H1 (cell line): ENCODE measurements around the gene FNIP2. TPM values are rescaled to one million over a fixed set of nuclear protein-coding genes. Genes with fewer than 3 reads are reported as not detected.

Source experiments
- GABPA ChIP-seq: IDR thresholded peaks from 2 replicates; pipeline ENCODE4 v1.6.1; 2011; ENCODE audit warnings: mild to moderate bottlenecking, low read length, moderate library complexity, borderline replicate concordance; ENCODE audit not compliant: insufficient read depth
- GTF2F1 ChIP-seq: IDR thresholded peaks from 2 replicates; pipeline ENCODE4 v1.6.1; 2012; ENCODE audit warnings: low read depth, low read length, improper control_type of control experiment, borderline replicate concordance
- NRF1 ChIP-seq: IDR thresholded peaks from 2 replicates; pipeline ENCODE4 v1.6.1; 2011; ENCODE audit warnings: mild to moderate bottlenecking, low read depth, low read length, improper control_type of control experiment
- PHF8 ChIP-seq: fragments of 200-600 bp; sonication (generic); conservative IDR thresholded peaks from 2 replicates; pipeline ENCODE4 v1.7.1; 2012; ENCODE audit warnings: low read depth, mild to moderate bottlenecking, inconsistent platforms, low read length, moderate library complexity
- RAD21 ChIP-seq, 2 experiments: IDR thresholded peaks in 1 of 2; conservative IDR thresholded peaks in 1 of 2; 2 replicates each; pipeline ENCODE4 v1.6.1; 2011; ENCODE audit warnings: low read depth in 2 of 2, low read length in 2 of 2, improper control_type of control experiment in 1 of 2, inconsistent platforms in 1 of 2, mild to moderate bottlenecking in 1 of 2, moderate library complexity in 1 of 2
- SIX5 ChIP-seq: IDR thresholded peaks from 2 replicates; pipeline ENCODE4 v1.6.1; 2011; ENCODE audit warnings: mild to moderate bottlenecking, low read depth, low read length
- TAF7 ChIP-seq: optimal IDR thresholded peaks from 2 replicates; pipeline ENCODE3; 2011; ENCODE audit warnings: low read depth, mild to moderate bottlenecking, inconsistent platforms, low read length, moderate library complexity, borderline replicate concordance
- TEAD4 ChIP-seq: IDR thresholded peaks from 2 replicates; pipeline ENCODE4 v1.6.1; 2012; ENCODE audit warnings: low read depth, low read length, inconsistent platforms, mixed read lengths
- polyA plus RNA-seq, 7 experiments: library from polyadenylated mRNA; depleted of rRNA in 3 of 7; stranded (reverse) in 5 of 7; unstranded in 2 of 7; fragments of >200 nt in 5 of 7; fragments of 200-250 nt in 2 of 7; gene quantifications; 1 replicate in 5 of 7; 2 replicates in 1 of 7; 4 replicates in 1 of 7; pipeline versions ENCODE4 v1.2.1 to v1.2.3, GENCODE V29; 2011 to 2013; ENCODE audit warnings: missing spikeins in 2 of 7, mixed read lengths in 2 of 7
- total RNA-seq: library from RNA; stranded (reverse); fragmentation: NEBNext Ultra II Directional; extraction: Animal tissue kit (Norgen Biotek cat#: 25700); gene quantifications from 2 replicates; pipeline ENCODE4 v1.2.1, GENCODE V29; 2021
- TF ChIP-seq, protein P1 (sequence below): fragments of 300-600 bp; sonication (generic); IDR thresholded peaks from 2 replicates; pipeline ENCODE4 v1.7.1; 2012; ENCODE audit warnings: low read length, moderate library complexity, mild to moderate bottlenecking, inconsistent platforms; ENCODE audit not compliant: insufficient replicate concordance

The FNIP2 gene
- total and polyA plus RNA-seq, 2 of the 8 experiments (the other 6 are each of a cell fraction or from before 2014, with no cell fraction given): 4.0 to 13.0 TPM

DNA sequence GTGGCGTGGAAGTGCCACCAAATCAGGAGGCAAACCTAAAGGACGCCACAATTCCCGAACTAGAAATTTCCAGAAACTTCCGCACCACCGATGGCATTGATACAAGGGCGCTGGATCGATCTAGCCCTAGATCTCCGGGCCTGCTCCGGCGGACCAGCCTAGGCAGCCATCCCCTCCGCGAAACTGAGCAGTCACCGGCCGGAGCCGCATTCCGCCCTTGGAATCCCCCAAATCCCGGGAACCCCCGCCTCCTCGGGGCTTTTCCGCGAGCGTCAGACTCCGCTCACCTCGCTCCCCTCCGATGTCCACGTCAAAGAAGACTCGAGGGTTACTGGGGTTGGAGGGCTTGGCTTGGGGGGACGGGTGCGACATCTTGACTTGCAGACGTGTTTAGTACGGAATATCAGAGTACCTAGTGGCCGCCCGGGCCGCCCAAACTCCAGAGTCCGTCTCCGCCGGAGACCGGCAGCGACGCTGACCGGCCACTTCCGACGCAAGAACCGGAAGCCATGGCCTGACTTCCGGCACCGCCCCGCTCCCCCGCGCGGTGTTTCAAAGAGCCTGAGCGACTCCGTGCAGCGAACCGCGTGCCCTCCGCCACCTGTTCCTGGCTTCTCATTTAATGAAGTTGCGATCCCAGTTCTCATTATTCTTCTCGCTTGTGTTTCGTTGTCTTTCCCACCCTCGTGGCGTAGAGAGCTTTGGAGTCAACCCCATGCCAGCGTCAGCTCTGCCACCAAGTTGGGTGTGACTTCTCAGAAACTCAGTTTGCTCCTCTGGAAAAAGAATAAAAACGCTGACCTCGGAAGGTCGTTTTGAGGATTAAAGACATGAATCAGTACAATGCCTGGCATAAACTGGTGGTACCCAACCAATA lies 45.7 kb upstream of the FNIP2 start, which contains the start of gene PPID (continued):
- TF ChIP-seq, protein P1, sequence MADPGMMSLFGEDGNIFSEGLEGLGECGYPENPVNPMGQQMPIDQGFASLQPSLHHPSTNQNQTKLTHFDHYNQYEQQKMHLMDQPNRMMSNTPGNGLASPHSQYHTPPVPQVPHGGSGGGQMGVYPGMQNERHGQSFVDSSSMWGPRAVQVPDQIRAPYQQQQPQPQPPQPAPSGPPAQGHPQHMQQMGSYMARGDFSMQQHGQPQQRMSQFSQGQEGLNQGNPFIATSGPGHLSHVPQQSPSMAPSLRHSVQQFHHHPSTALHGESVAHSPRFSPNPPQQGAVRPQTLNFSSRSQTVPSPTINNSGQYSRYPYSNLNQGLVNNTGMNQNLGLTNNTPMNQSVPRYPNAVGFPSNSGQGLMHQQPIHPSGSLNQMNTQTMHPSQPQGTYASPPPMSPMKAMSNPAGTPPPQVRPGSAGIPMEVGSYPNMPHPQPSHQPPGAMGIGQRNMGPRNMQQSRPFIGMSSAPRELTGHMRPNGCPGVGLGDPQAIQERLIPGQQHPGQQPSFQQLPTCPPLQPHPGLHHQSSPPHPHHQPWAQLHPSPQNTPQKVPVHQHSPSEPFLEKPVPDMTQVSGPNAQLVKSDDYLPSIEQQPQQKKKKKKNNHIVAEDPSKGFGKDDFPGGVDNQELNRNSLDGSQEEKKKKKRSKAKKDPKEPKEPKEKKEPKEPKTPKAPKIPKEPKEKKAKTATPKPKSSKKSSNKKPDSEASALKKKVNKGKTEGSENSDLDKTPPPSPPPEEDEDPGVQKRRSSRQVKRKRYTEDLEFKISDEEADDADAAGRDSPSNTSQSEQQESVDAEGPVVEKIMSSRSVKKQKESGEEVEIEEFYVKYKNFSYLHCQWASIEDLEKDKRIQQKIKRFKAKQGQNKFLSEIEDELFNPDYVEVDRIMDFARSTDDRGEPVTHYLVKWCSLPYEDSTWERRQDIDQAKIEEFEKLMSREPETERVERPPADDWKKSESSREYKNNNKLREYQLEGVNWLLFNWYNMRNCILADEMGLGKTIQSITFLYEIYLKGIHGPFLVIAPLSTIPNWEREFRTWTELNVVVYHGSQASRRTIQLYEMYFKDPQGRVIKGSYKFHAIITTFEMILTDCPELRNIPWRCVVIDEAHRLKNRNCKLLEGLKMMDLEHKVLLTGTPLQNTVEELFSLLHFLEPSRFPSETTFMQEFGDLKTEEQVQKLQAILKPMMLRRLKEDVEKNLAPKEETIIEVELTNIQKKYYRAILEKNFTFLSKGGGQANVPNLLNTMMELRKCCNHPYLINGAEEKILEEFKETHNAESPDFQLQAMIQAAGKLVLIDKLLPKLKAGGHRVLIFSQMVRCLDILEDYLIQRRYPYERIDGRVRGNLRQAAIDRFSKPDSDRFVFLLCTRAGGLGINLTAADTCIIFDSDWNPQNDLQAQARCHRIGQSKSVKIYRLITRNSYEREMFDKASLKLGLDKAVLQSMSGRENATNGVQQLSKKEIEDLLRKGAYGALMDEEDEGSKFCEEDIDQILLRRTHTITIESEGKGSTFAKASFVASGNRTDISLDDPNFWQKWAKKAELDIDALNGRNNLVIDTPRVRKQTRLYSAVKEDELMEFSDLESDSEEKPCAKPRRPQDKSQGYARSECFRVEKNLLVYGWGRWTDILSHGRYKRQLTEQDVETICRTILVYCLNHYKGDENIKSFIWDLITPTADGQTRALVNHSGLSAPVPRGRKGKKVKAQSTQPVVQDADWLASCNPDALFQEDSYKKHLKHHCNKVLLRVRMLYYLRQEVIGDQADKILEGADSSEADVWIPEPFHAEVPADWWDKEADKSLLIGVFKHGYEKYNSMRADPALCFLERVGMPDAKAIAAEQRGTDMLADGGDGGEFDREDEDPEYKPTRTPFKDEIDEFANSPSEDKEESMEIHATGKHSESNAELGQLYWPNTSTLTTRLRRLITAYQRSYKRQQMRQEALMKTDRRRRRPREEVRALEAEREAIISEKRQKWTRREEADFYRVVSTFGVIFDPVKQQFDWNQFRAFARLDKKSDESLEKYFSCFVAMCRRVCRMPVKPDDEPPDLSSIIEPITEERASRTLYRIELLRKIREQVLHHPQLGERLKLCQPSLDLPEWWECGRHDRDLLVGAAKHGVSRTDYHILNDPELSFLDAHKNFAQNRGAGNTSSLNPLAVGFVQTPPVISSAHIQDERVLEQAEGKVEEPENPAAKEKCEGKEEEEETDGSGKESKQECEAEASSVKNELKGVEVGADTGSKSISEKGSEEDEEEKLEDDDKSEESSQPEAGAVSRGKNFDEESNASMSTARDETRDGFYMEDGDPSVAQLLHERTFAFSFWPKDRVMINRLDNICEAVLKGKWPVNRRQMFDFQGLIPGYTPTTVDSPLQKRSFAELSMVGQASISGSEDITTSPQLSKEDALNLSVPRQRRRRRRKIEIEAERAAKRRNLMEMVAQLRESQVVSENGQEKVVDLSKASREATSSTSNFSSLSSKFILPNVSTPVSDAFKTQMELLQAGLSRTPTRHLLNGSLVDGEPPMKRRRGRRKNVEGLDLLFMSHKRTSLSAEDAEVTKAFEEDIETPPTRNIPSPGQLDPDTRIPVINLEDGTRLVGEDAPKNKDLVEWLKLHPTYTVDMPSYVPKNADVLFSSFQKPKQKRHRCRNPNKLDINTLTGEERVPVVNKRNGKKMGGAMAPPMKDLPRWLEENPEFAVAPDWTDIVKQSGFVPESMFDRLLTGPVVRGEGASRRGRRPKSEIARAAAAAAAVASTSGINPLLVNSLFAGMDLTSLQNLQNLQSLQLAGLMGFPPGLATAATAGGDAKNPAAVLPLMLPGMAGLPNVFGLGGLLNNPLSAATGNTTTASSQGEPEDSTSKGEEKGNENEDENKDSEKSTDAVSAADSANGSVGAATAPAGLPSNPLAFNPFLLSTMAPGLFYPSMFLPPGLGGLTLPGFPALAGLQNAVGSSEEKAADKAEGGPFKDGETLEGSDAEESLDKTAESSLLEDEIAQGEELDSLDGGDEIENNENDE: no peak
- TF ChIP-seq TAF7 (peak; percentile 67), GTF2F1 (no peak), NRF1 (no peak), TEAD4 (peak; percentile 50; the same call in 1 of the 2 replicates), SIX5 (no peak), GABPA (peak; percentile 94), RAD21 (IDR thresholded peaks at IDR 0.05 in 1 of 2, conservative IDR thresholded peaks at IDR 0.05 in 1 of 2; ENCODE audit: low read depth in 2 of 2, low read length in 2 of 2) (peak in 1 of 2 experiments; percentile 3; a peak in 1 of 4 replicates), PHF8 (peak; percentile 77)
